ENCODE measurements around the gene CEP72. TPM values are rescaled to one million over a fixed set of nuclear protein-coding genes. Genes with fewer than 3 reads are reported as not detected.

CEP72 gene
- total RNA-seq, 4 donors from 2014 or later: 2.6 to 9.4 (median 4.2) TPM

GRCh38 chr5:675111-675870 is 63.2 kb downstream of the CEP72 start:
- WGBS, 2 donors (ENCODE audit: low coverage in 1 of 2): 80% methylated on average over 18 of the region's 20 CpGs; no CpG with 5 or more reads in 1 of the 2 donors
- intact Hi-C loops (cut with DNase I; ENCODE audit: low total_unique reads) (no loop called here), in situ Hi-C loops (cut with MboI; ENCODE audit: low pct_ligation_motif_present in 1 of 4, low pct_unique_long_range_greater_than_20kb in 1 of 4, low sequenced_read_pairs in 3 of 4) (no loop called here)
- H3K9me3 ChIP-seq: no peaks in the 10 kb centered on the region
- H3K27ac ChIP-seq: no peak overlapping the region
- H3K4me1 ChIP-seq: peaks cover 31 to 37% (median 35%) of the 10 kb centered on the region in 4 donors
- H3K27me3 ChIP-seq: no peaks in the 10 kb centered on the region
- DNase-seq: no peak
- no peak overlapping the region for H3K4me3 ChIP-seq
- TF ChIP-seq CTCF (IDR thresholded peaks at IDR 0.05): no peak
- no peak for TF ChIP-seq EP300 (IDR thresholded peaks at IDR 0.05; ENCODE audit: low read depth)
- TF ChIP-seq POLR2A (IDR thresholded peaks at IDR 0.05): no peak
- TF ChIP-seq POLR2AphosphoS5 (IDR thresholded peaks at IDR 0.05): no peak
- no peaks in the 10 kb centered on the region for H3K36me3 ChIP-seq

DNA sequence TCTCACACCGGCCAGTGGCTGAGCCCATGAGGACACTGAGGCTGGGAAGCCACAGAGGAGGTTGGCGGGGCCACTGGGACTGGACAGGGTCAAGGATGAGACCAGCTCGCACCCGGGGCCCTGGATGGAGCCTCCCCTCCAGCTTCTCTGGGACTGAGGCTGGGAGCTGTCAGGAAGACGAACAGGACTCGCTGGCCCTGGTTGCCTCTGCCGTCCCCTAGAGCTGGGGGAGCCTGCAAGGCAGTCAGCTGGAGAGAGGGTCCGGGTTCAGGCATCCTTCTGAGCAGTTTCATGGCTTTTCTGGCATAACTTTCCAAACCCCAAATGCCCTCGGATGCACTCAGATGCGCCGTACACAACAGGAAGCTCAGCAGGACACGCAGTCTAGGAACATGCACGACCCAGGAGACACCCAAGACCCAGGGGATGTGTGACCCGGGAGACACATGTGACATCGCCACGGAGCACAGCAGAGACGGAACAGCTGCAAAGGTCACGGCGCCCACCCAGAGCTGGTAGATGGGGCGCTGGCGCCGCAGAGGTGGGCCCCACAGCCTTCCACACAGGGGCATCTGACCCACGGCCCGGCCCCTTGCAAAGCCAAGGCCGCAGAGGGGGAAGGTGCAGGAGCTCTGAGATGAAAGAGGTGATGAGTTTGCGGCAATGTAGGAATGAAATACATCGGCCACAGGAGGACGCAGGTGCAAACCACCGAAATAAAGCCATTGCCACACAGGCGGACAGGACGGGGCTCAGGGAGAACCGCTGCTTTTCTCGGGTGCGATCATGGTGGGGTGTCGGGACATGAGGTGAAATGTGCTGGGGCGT is 63.9 kb downstream of the CEP72 start:
- in situ Hi-C loops (cut with MboI; ENCODE audit: low pct_ligation_motif_present in 1 of 4, low pct_unique_long_range_greater_than_20kb in 1 of 4, low sequenced_read_pairs in 3 of 4) (no loop called here), intact Hi-C loops (cut with DNase I; ENCODE audit: low total_unique reads) (no loop called here)
- H3K27ac ChIP-seq: no peak overlapping the region
- no peak overlapping the region for H3K4me3 ChIP-seq
- no peaks in the 10 kb centered on the region for H3K27me3 ChIP-seq
- peaks cover 31 to 37% (median 35%) of the 10 kb centered on the region in 4 donors for H3K4me1 ChIP-seq
- TF ChIP-seq POLR2AphosphoS5 (IDR thresholded peaks at IDR 0.05): no peak
- TF ChIP-seq CTCF (IDR thresholded peaks at IDR 0.05): no peak
- no peak for TF ChIP-seq EP300 (IDR thresholded peaks at IDR 0.05; ENCODE audit: low read depth)
- TF ChIP-seq POLR2A (IDR thresholded peaks at IDR 0.05): no peak
- 89% methylated on average over 34 of the region's 36 CpGs; no CpG with 5 or more reads in 1 of the 2 donors for WGBS, 2 donors (ENCODE audit: low coverage in 1 of 2)
- H3K36me3 ChIP-seq: no peaks in the 10 kb centered on the region
- no peaks in the 10 kb centered on the region for H3K9me3 ChIP-seq
- DNase-seq: no peak

GRCh38 chr5:676699-677076 is 64.5 kb downstream of the CEP72 start:
- H3K4me3 ChIP-seq: no peak overlapping the region
- in situ Hi-C loops (cut with MboI; ENCODE audit: low pct_ligation_motif_present in 1 of 4, low pct_unique_long_range_greater_than_20kb in 1 of 4, low sequenced_read_pairs in 3 of 4): no loop called here
- TF ChIP-seq EP300 (IDR thresholded peaks at IDR 0.05; ENCODE audit: low read depth) (no peak), POLR2AphosphoS5 (IDR thresholded peaks at IDR 0.05) (no peak), CTCF (IDR thresholded peaks at IDR 0.05) (no peak), POLR2A (IDR thresholded peaks at IDR 0.05) (no peak)
- no peak for DNase-seq
- H3K27me3 ChIP-seq: no peaks in the 10 kb centered on the region
- H3K4me1 ChIP-seq: peaks cover 27 to 31% (median 29%) of the 10 kb centered on the region in 4 donors
- no peaks in the 10 kb centered on the region for H3K9me3 ChIP-seq
- H3K36me3 ChIP-seq: no peaks in the 10 kb centered on the region
- 91 to 95% methylated on average over 17 to 48 of the region's 48 CpGs for WGBS, 2 donors (ENCODE audit: low coverage in 1 of 2)
- intact Hi-C loops (cut with DNase I; ENCODE audit: low total_unique reads): no loop called here
- H3K27ac ChIP-seq: no peak overlapping the region

All from transverse colon (tissue), 4 donors.